K562 (cell line): ENCODE results near the gene KDELR3. TPM values are rescaled to one million over a fixed set of nuclear protein-coding genes. Genes with fewer than 3 reads are reported as not detected.

Experiments used
- ATAC-seq: fragments of 200-7000 bp; cut with Tn5 transposase; 3 replicates; pipeline ENCODE4 v1.9.1; 2020; ENCODE audit warnings: moderate library complexity
- BruUV-seq: library from RNA; stranded (reverse); fragments of 400-500 nt; replicated peaks from 2 replicates; lab custom pipeline; 2021; lab: Mats Ljungman, UMichigan
- CTCF ChIA-PET: fragments of 300-600 bp; formaldehyde crosslinking; extraction: SDS; loops from one replicate; lab custom pipeline; 2021; ENCODE audit warnings: low intra/inter-chr PET ratio; lab: Yijun Ruan, JAX
- POLR2A ChIA-PET: fragments of 300-600, 350-650 bp; sonication (Branson Sonifier 250); formaldehyde crosslinking; extraction: SDS; loops from one replicate; lab custom pipeline; 2021; ENCODE audit warnings: antibody characterized with exemption, inconsistent platforms; lab: Yijun Ruan, JAX
- DNase-seq, 4 experiments: peaks; one replicate each; pipeline versions ENCODE4 v3.0.0 to v3.0.0-alpha.2; 2011 to 2018; ENCODE audit warnings: low spot score in 3 of 4, mixed read lengths in 3 of 4; ENCODE audit errors: extremely low read depth in 1 of 4
- FAIRE-seq: peaks from 2 replicates; lab custom pipeline; 2011; peaks lifted over from hg19 to GRCh38; lab: Jason Lieb, UNC
- H2AFZ ChIP-seq: 2 replicates; pipeline ENCODE4 v1.6.0; 2011; ENCODE audit warnings: low read depth, low read length, control low read depth, inconsistent platforms
- H3K27ac ChIP-seq: fragments of 200-600 bp; 3 replicates; pipeline ENCODE4 v1.8.0; 2011; ENCODE audit warnings: low read depth, mild to moderate bottlenecking, control low read depth, inconsistent platforms, low read length, moderate library complexity, mixed read lengths; ENCODE audit errors: extremely low read depth
- H3K27me3 ChIP-seq, 2 experiments: fragments of 300-600 bp in 1 of 2; 2 replicates in 1 of 2; 3 replicates in 1 of 2; pipeline versions ENCODE4 v1.6.0 to v1.8.0; 2011; ENCODE audit warnings: inconsistent platforms in 2 of 2, low read length in 2 of 2, mild to moderate bottlenecking in 1 of 2, mixed read lengths in 1 of 2, moderate library complexity in 1 of 2; ENCODE audit not compliant: control insufficient read depth in 2 of 2, insufficient read depth in 2 of 2
- H3K36me3 ChIP-seq: fragments of 300-600 bp; 3 replicates; pipeline ENCODE4 v1.8.0; 2011; ENCODE audit warnings: mild to moderate bottlenecking, low read length, inconsistent platforms; ENCODE audit not compliant: control insufficient read depth, insufficient read depth
- H3K4me1 ChIP-seq, 2 experiments: fragments of 200-600 bp in 1 of 2; replicated peaks in 1 of 2; 2 replicates in 1 of 2; 3 replicates in 1 of 2; pipeline versions ENCODE4 v1.5.1 to v1.8.0; 2011; ENCODE audit warnings: inconsistent platforms in 2 of 2, low read length in 2 of 2, mild to moderate bottlenecking in 1 of 2, mixed read lengths in 1 of 2, moderate library complexity in 1 of 2; ENCODE audit not compliant: control insufficient read depth in 2 of 2, insufficient read depth in 2 of 2
- H3K4me2 ChIP-seq: 2 replicates; pipeline ENCODE4 v1.6.1; 2011; ENCODE audit warnings: low read length, control low read depth, inconsistent platforms, mixed read lengths; ENCODE audit not compliant: insufficient read depth
- H3K4me3 ChIP-seq: fragments of 200-600 bp; sonication (generic), shearing (Covaris generic); 2 replicates; pipeline ENCODE4 v1.5.1; 2016; ENCODE audit warnings: control low read depth, inconsistent platforms
- H3K79me2 ChIP-seq: fragments of 200-600 bp; 3 replicates; pipeline ENCODE4 v1.8.0; 2011; ENCODE audit warnings: low read length, inconsistent platforms; ENCODE audit not compliant: control insufficient read depth, insufficient read depth
- H3K9ac ChIP-seq, 2 experiments: 2 replicates each; pipeline versions ENCODE4 v1.6.0 to v1.6.1; 2011; ENCODE audit warnings: low read depth in 2 of 2, low read length in 2 of 2, control low read depth in 1 of 2, inconsistent platforms in 1 of 2, mild to moderate bottlenecking in 1 of 2, mixed read lengths in 1 of 2; ENCODE audit not compliant: insufficient read depth in 1 of 2
- H3K9me1 ChIP-seq: one replicate; pipeline ENCODE4 v1.6.0; 2011; ENCODE audit warnings: inconsistent platforms, mild to moderate bottlenecking, low read length, moderate library complexity; ENCODE audit not compliant: control insufficient read depth, insufficient read depth
- H3K9me3 ChIP-seq: replicated peaks from 2 replicates; pipeline ENCODE4 v1.5.1; 2011; ENCODE audit warnings: low read depth, low read length, inconsistent platforms; ENCODE audit not compliant: control insufficient read depth, insufficient read depth
- H4K20me1 ChIP-seq: replicated peaks from 2 replicates; pipeline ENCODE4 v1.6.1; 2011; ENCODE audit warnings: low read length, inconsistent platforms, mixed read lengths; ENCODE audit not compliant: control insufficient read depth, insufficient read depth
- BHLHE40 ChIP-seq: IDR thresholded peaks from 2 replicates; pipeline ENCODE4 v1.6.1; 2011; ENCODE audit warnings: low read length, improper control_type of control experiment
- DMBX1 ChIP-seq: fragments of 250-450 bp; sonication (Bioruptor Pico); IDR thresholded peaks from 2 replicates; pipeline ENCODE4 v1.8.0; 2022; ENCODE audit warnings: inconsistent platforms, mild to moderate bottlenecking, moderate library complexity, borderline replicate concordance
- GABPA ChIP-seq: fragments of 200-800 bp; sonication (Bioruptor generic); conservative IDR thresholded peaks from 2 replicates; pipeline ENCODE4 v1.6.1; 2016; ENCODE audit warnings: low read depth, missing genetic modification characterization, missing compliant biosample characterization
- MED1 ChIP-seq: sonication (generic); formaldehyde crosslinking; IDR thresholded peaks from 2 replicates; pipeline ENCODE4 v1.8.1; 2023; ENCODE audit warnings: missing genetic modification reagents, borderline replicate concordance
- PCBP1 ChIP-seq: fragments of 200-400 bp; formaldehyde crosslinking; IDR thresholded peaks from 2 replicates; pipeline ENCODE4 v1.6.1; 2018; ENCODE audit warnings: mild to moderate bottlenecking, low read depth, low read length; ENCODE audit not compliant: poor library complexity, severe bottlenecking
- POLR2AphosphoS5 ChIP-seq: IDR thresholded peaks from 2 replicates; pipeline ENCODE4 v1.6.1; 2011; ENCODE audit warnings: mild to moderate bottlenecking, low read depth, low read length, moderate library complexity; ENCODE audit not compliant: control insufficient read depth, insufficient read depth
- TAL1 ChIP-seq: fragments of 450-650 bp; IDR thresholded peaks from 2 replicates; pipeline ENCODE4 v1.6.1; 2016; ENCODE audit warnings: mild to moderate bottlenecking
- WGBS: fragments of 100-300 bp; shearing (Covaris generic); methylation state at CpG from one replicate; pipeline ENCODE4 v1.1.6; 2016; ENCODE audit warnings: low coverage, mixed read lengths; ENCODE audit not compliant: insufficient coverage; ENCODE audit errors: missing lambda C conversion rate; 5-methylcytosine and 5-hydroxymethylcytosine counted together
- in situ Hi-C: fragments of 300-500 bp; cut with MboI; formaldehyde crosslinking; loops from 4 replicates; pipeline ENCODE4 v1.15.0; 2018; ENCODE audit warnings: inconsistent platforms, mixed read lengths
- intact Hi-C: fragments of 100-400 bp; cut with micrococcal nuclease; formaldehyde crosslinking; loops from 2 replicates; pipeline ENCODE4 v1.14.2; 2022
- polyA plus RNA-seq, 8 experiments: library from polyadenylated mRNA; depleted of rRNA in 4 of 8; stranded (reverse) in 5 of 8; unstranded in 3 of 8; fragments of >200 nt; fragmentation: Nextera tagmentation in 2 of 8; fragmentation: Illumina TruSeq in 1 of 8; extraction: Ambion mirVana in 2 of 8; extraction: Trizol in 1 of 8; gene quantifications; 2 replicates each; pipeline versions ENCODE4 v1.2.1 to v1.2.3, GENCODE V29; 2011 to 2014; ENCODE audit warnings: inconsistent platforms in 1 of 8, missing spikeins in 1 of 8
- total RNA-seq, 7 experiments: library from RNA; depleted of rRNA in 6 of 7; stranded (reverse); fragments of >200 nt in 6 of 7; fragmentation: Illumina TruSeq in 2 of 7; extraction: Trizol in 2 of 7; gene quantifications; 2 replicates each; pipeline versions ENCODE4 v1.2.1 to v1.2.3, GENCODE V29; 2011 to 2021; ENCODE audit warnings: low replicate concordance in 1 of 7
- TF ChIP-seq, protein P1 (sequence below): fragments of 250-450 bp; sonication (Bioruptor Pico); IDR thresholded peaks from 2 replicates; pipeline ENCODE4 v1.5.0; 2021
- TF ChIP-seq, protein P2 (sequence below): fragments of 250-450 bp; sonication (Bioruptor Pico); IDR thresholded peaks from 2 replicates; pipeline ENCODE4 v1.4.0; 2020; ENCODE audit warnings: mild to moderate bottlenecking, moderate library complexity
- TF ChIP-seq, protein P3 (sequence below): fragments of 250-450 bp; sonication (Bioruptor Pico); IDR thresholded peaks from 2 replicates; pipeline ENCODE4 v1.5.0; 2021

The KDELR3 gene
- total and polyA plus RNA-seq, 9 of the 15 experiments (the other 6 are each of a cell fraction or from before 2014, with no cell fraction given): 7.1 to 44.8 (median 9.6) TPM

DNA sequence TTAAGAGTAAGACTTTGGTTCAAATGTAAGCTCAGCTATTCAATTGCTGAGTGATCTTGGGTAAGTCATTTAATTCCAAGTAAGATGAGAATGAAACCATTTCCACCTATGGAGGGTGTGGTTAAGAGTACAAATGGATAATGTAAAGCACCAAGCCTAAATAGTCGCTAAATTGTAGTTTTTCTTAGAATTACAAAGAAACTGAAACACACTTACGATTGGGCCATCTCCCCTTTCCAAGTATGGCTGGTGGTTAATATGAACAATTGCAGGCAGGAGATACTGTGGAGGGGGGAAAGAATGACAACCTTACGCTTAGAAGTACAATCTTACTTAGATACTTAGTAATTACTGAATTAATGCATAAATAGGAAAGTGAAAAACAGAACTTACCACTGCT lies 30.0 kb downstream of the KDELR3 start:
- in situ Hi-C loops (loop anchor here (5.0 kb wide), 1 partner anchor 69 kb away; no protein-coding TSS in a partner anchor), intact Hi-C loops (no loop called here)
- no peaks in the 10 kb centered on the region for H3K27me3 ChIP-seq
- peaks cover 0 to 8% of the 10 kb centered on the region in 2 experiments; a peak in 3 of 5 replicates for H3K4me1 ChIP-seq
- no peaks in the 10 kb centered on the region; the same call in 1 of the 2 replicates for H4K20me1 ChIP-seq
- H3K9ac ChIP-seq: no peak overlapping the region
- no peak overlapping the region for H3K4me2 ChIP-seq
- no TSS peak for BruUV-seq
- H3K36me3 ChIP-seq: peaks cover 94% of the 10 kb centered on the region
- H3K4me3 ChIP-seq: no peak overlapping the region
- H3K79me2 ChIP-seq: peaks cover 61% of the 10 kb centered on the region
- 79% methylated on average over 3 of the region's 3 CpGs for whole genome bisulfite sequencing
- H3K9me3 ChIP-seq: no peaks in the 10 kb centered on the region
- FAIRE-seq: no peak
- POLR2A ChIA-PET: interaction anchor here (1.0 to 1.6 kb wide), 4 partner anchors 8 to 13 kb away, joined by 3 to 10 read pairs (median 5); no protein-coding TSS in a partner anchor
- H3K9me1 ChIP-seq: no peaks in the 10 kb centered on the region
- CTCF ChIA-PET: no interaction called here
- TF ChIP-seq GABPA (no peak), PCBP1 (no peak), POLR2AphosphoS5 (no peak), DMBX1 (CRISPR knock-in tag) (no peak), TAL1 (no peak), BHLHE40 (no peak), MED1 (no peak)
- TF ChIP-seq, protein P1, sequence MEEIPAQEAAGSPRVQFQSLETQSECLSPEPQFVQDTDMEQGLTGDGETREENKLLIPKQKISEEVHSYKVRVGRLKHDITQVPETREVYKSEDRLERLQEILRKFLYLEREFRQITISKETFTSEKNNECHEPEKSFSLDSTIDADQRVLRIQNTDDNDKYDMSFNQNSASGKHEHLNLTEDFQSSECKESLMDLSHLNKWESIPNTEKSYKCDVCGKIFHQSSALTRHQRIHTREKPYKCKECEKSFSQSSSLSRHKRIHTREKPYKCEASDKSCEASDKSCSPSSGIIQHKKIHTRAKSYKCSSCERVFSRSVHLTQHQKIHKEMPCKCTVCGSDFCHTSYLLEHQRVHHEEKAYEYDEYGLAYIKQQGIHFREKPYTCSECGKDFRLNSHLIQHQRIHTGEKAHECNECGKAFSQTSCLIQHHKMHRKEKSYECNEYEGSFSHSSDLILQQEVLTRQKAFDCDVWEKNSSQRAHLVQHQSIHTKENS (CRISPR knock-in tag): no peak
- TF ChIP-seq, protein P2, sequence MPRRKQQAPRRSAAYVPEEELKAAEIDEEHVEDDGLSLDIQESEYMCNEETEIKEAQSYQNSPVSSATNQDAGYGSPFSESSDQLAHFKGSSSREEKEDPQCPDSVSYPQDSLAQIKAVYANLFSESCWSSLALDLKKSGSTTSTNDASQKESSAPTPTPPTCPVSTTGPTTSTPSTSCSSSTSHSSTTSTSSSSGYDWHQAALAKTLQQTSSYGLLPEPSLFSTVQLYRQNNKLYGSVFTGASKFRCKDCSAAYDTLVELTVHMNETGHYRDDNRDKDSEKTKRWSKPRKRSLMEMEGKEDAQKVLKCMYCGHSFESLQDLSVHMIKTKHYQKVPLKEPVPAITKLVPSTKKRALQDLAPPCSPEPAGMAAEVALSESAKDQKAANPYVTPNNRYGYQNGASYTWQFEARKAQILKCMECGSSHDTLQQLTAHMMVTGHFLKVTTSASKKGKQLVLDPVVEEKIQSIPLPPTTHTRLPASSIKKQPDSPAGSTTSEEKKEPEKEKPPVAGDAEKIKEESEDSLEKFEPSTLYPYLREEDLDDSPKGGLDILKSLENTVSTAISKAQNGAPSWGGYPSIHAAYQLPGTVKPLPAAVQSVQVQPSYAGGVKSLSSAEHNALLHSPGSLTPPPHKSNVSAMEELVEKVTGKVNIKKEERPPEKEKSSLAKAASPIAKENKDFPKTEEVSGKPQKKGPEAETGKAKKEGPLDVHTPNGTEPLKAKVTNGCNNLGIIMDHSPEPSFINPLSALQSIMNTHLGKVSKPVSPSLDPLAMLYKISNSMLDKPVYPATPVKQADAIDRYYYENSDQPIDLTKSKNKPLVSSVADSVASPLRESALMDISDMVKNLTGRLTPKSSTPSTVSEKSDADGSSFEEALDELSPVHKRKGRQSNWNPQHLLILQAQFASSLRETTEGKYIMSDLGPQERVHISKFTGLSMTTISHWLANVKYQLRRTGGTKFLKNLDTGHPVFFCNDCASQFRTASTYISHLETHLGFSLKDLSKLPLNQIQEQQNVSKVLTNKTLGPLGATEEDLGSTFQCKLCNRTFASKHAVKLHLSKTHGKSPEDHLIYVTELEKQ: no peak
- TF ChIP-seq, protein P3, sequence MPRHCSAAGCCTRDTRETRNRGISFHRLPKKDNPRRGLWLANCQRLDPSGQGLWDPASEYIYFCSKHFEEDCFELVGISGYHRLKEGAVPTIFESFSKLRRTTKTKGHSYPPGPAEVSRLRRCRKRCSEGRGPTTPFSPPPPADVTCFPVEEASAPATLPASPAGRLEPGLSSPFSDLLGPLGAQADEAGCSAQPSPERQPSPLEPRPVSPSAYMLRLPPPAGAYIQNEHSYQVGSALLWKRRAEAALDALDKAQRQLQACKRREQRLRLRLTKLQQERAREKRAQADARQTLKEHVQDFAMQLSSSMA (CRISPR knock-in tag): no peak
- DNase-seq: no peak
- ATAC-seq: no peak
- H2AFZ ChIP-seq: no peak overlapping the region
- no peak overlapping the region for H3K27ac ChIP-seq
